Uterus (tissue), 4 donors: Measurements from ENCODE around the gene CFAP73. TPM values are rescaled to one million over a fixed set of nuclear protein-coding genes. Genes with fewer than 3 reads are reported as not detected.

Experiments
- DNase-seq, 2 donors: peaks; one replicate each; pipeline ENCODE4 v3.0.0-alpha.2; 2019 to 2020
- H3K27ac ChIP-seq, 2 donors: fragments of 200-600 bp; sonication (generic); 1 replicate in 1 of 2; 2 replicates in 1 of 2; pipeline ENCODE4 v1.5.1; 2016 to 2018
- H3K27me3 ChIP-seq, 2 donors: fragments of 200-600 bp; sonication (generic); one replicate each; pipeline ENCODE4 v1.5.1; 2018 to 2019; ENCODE audit warnings: control low read depth in 1 of 2
- H3K36me3 ChIP-seq, 2 donors: fragments of 200-600 bp; sonication (generic); one replicate each; pipeline ENCODE4 v1.5.1; 2019; ENCODE audit warnings: control low read depth in 1 of 2
- H3K4me1 ChIP-seq, 2 donors: fragments of 200-600 bp; sonication (generic); one replicate each; pipeline ENCODE4 v1.5.1; 2018 to 2019; ENCODE audit warnings: control low read depth in 1 of 2
- H3K4me3 ChIP-seq, 2 donors: fragments of 200-600 bp; sonication (generic); 1 replicate in 1 of 2; 2 replicates in 1 of 2; pipeline ENCODE4 v1.5.1; 2018 to 2019; ENCODE audit warnings: mild to moderate bottlenecking in 1 of 2
- H3K9me3 ChIP-seq, 2 donors: fragments of 200-600 bp; sonication (generic); one replicate each; pipeline ENCODE4 v1.5.1; 2019; ENCODE audit warnings: control low read depth in 1 of 2
- POLR2A ChIP-seq, 2 donors: fragments of 450-650 bp; IDR thresholded peaks; one replicate each; pipeline ENCODE4 v1.6.1; 2016; ENCODE audit warnings: antibody characterized with exemption in 2 of 2, mild to moderate bottlenecking in 1 of 2, moderate library complexity in 1 of 2
- intact Hi-C: fragments of 100-400 bp; cut with DNase I; formaldehyde crosslinking; loops from one replicate; pipeline ENCODE4 v1.15.1; 2023; ENCODE audit warnings: low total_unique reads
- total RNA-seq, 4 donors: library from RNA; depleted of rRNA in 3 of 4; stranded (reverse); fragments of >200 nt in 3 of 4; gene quantifications; one replicate each; pipeline versions ENCODE4 v1.1.0 to v1.2.4, GENCODE V29; 2014 to 2023
- TF ChIP-seq, protein P1 (sequence below), 4 experiments: fragments of 200-600 bp in 2 of 4; fragments of 450-650 bp in 2 of 4; sonication (generic) in 2 of 4; IDR thresholded peaks; one replicate each; pipeline ENCODE4 v1.5.1; 2016 to 2019; ENCODE audit warnings: antibody characterized with exemption in 4 of 4, mild to moderate bottlenecking in 2 of 4, moderate library complexity in 1 of 4
- donor health status: DM: yes; HTN: yes; CAD: no.

Gene CFAP73
- total RNA-seq, 4 donors from 2014 or later, result 0.67 to 2.6 TPM; not detected in 2

DNA sequence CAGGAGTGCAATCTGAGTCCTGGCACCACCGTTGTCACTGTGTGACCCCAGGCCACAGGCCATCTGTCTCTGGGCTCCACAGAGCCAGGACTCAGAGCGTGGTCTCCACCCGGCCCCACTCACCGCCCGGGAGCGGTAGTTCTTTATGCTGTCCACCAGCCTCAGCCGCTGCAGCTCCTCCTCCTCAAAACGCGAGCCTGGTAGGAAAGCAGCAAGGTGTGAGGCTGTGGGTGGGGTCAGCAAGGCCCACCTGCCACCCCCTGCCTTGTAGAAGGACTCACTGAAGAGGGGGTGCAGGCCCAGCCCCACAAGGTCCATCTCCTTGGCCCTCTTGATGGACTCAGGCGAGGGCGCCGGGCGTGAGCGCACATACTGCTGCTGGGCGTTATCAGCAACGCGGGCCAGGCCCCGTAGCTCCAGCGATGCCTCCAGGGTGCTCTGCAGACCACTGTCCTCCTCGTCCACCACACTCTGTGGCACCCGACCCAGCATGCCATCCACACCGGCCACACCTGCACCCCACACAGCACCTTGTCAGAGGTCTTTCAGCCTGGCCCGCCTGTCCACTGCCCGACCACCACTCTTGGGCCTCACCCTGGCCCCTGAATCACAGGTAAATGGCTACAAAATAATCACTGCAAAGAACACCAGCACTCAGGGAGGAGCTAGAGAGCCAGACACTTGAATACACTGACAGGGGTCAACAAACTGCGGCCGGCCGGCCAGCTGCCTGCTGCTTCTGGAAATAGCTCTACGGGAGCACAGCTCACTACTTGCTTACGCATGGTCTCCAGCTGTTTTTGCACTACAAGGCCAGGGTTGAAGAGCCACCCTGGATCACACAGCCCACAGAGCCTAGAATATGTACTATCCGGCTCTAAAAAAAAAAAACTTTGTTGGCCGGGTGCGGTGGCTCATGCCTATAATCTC, 16.3 kb downstream of the CFAP73 start:
- no peak for TF ChIP-seq POLR2A (IDR thresholded peaks at IDR 0.05)
- TF ChIP-seq, protein P1, sequence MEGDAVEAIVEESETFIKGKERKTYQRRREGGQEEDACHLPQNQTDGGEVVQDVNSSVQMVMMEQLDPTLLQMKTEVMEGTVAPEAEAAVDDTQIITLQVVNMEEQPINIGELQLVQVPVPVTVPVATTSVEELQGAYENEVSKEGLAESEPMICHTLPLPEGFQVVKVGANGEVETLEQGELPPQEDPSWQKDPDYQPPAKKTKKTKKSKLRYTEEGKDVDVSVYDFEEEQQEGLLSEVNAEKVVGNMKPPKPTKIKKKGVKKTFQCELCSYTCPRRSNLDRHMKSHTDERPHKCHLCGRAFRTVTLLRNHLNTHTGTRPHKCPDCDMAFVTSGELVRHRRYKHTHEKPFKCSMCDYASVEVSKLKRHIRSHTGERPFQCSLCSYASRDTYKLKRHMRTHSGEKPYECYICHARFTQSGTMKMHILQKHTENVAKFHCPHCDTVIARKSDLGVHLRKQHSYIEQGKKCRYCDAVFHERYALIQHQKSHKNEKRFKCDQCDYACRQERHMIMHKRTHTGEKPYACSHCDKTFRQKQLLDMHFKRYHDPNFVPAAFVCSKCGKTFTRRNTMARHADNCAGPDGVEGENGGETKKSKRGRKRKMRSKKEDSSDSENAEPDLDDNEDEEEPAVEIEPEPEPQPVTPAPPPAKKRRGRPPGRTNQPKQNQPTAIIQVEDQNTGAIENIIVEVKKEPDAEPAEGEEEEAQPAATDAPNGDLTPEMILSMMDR (IDR thresholded peaks at IDR 0.05), result no peak
- Histone ChIP-seq H3K4me1 (no peaks in the 10 kb centered on the region), H3K27ac (no peak overlapping the region), H3K27me3 (no peaks in the 10 kb centered on the region), H3K36me3 (no peaks in the 10 kb centered on the region), H3K4me3 (no peak overlapping the region), H3K9me3 (no peaks in the 10 kb centered on the region)
- no peak for DNase-seq
- intact Hi-C loops, result no loop called here

DNA sequence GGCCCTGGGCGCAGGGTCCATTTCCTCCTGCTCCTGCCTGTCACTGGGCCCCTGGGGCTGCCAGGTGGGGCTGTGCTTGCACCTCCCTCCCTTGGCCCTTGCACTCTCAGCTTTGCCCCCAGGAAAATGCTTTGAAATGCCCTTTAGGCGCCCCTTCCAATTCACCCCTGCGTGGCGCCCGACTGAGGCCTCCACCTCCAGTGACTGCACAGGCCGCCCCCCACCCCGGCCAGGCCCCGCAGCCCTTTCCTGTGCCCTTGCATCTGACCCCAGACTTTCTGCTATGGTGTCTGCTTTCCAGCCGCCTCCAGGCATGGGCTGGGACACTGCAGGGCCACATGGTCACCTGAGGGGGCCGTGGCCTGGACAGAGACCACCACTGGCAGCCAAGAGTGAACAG, 18.3 kb downstream of the CFAP73 start:
- no peaks in the 10 kb centered on the region for H3K4me1 ChIP-seq
- H3K27ac ChIP-seq, result no peak overlapping the region
- no peak for DNase-seq
- H3K9me3 ChIP-seq, result no peaks in the 10 kb centered on the region
- no peaks in the 10 kb centered on the region for H3K27me3 ChIP-seq
- intact Hi-C loops, result no loop called here
- no peak overlapping the region for H3K4me3 ChIP-seq
- TF ChIP-seq, protein P1 (IDR thresholded peaks at IDR 0.05), result no peak
- TF ChIP-seq POLR2A (IDR thresholded peaks at IDR 0.05), result no peak
- H3K36me3 ChIP-seq, result no peaks in the 10 kb centered on the region

DNA sequence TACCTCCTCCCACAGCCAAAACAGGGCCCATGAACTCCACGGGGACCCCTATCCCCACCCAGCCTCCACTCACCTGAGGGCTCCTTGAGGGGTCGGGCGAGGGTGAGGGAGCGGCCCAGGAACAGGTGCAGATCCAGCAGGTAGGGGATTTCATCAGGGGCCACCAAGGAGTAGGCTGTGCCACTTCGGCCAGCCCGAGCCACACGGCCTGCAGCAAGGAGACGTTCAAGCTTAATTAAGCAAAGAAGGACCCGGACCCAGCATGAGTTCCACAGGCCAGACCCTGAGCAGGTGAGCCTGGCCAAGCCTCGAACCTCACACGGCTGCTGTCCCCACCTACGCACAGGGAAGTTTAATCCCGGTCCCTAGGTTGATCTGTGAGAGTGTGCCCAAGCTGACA, 20.2 kb downstream of the CFAP73 start:
- intact Hi-C loops, result no loop called here
- Histone ChIP-seq H3K9me3 (no peaks in the 10 kb centered on the region), H3K27ac (no peak overlapping the region), H3K27me3 (no peaks in the 10 kb centered on the region), H3K4me1 (no peaks in the 10 kb centered on the region), H3K36me3 (no peaks in the 10 kb centered on the region), H3K4me3 (no peak overlapping the region)
- TF ChIP-seq POLR2A (IDR thresholded peaks at IDR 0.05), result no peak
- TF ChIP-seq, protein P1 (IDR thresholded peaks at IDR 0.05), result no peak
- DNase-seq, result no peak

DNA sequence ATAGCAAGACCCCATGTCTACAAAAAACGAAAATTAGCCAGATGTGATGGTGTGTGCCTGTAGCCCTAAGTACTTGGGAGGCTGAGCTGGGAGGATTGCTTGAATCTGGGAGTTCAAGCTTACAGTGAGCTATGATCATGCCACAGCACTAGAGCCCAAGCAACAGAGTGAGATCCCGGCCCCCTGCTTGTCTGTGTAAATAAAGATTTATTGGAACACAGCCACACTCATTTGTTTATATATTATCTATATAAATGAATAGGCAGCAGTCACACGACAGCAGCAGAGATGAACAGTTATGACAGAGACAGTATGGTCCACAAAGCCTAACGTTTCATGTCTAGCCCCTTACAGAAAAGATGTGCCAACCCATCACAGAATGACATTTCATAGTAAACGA, 20.9 kb downstream of the CFAP73 start:
- intact Hi-C loops, result no loop called here
- Histone ChIP-seq H3K9me3 (no peaks in the 10 kb centered on the region), H3K4me3 (no peak overlapping the region), H3K27me3 (no peaks in the 10 kb centered on the region), H3K36me3 (no peaks in the 10 kb centered on the region), H3K4me1 (no peaks in the 10 kb centered on the region), H3K27ac (no peak overlapping the region)
- TF ChIP-seq, protein P1 (IDR thresholded peaks at IDR 0.05), result no peak
- no peak for TF ChIP-seq POLR2A (IDR thresholded peaks at IDR 0.05)
- no peak for DNase-seq

DNA sequence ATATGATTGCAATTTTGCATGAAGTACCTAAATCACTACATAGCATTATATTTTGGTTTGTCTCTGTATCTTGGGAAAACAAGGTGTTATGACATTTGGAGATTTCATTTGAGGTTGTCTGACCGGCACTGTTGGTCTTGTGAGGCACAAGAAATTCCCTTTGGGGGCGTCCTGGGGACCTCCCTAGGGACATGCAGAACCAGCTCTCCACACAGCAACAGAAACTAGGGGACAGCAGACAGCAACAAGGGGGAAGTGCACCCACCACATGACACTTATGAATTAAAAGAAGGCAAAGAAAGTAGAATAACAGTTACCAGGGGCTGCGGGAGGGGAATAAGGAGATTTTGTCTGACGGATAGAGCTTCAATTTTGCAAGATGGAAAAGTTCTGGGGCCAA, 21.4 kb downstream of the CFAP73 start:
- Histone ChIP-seq H3K27me3 (no peaks in the 10 kb centered on the region), H3K27ac (no peak overlapping the region), H3K4me3 (no peak overlapping the region), H3K36me3 (no peaks in the 10 kb centered on the region), H3K4me1 (no peaks in the 10 kb centered on the region), H3K9me3 (no peaks in the 10 kb centered on the region)
- intact Hi-C loops, result no loop called here
- no peak for TF ChIP-seq POLR2A (IDR thresholded peaks at IDR 0.05)
- TF ChIP-seq, protein P1 (IDR thresholded peaks at IDR 0.05), result no peak
- DNase-seq, result no peak
